ENCODE measurements around the gene RAD52. TPM values are rescaled to one million over a fixed set of nuclear protein-coding genes. Genes with fewer than 3 reads are reported as not detected.

Gene RAD52
- polyA plus RNA-seq, 2 of the 4 experiments (the other 2 are of a cell fraction): 12.9 to 29.6 TPM

- TF ChIP-seq ATOH8 (CRISPR knock-in tag; IDR thresholded peaks at IDR 0.05; ENCODE audit: low read depth): no peak
- TF ChIP-seq RCOR1 (IDR thresholded peaks at IDR 0.05; ENCODE audit: low read depth, low read length): no peak
- TF ChIP-seq TP53 (CRISPR knock-in tag; IDR thresholded peaks at IDR 0.05): peak; percentile 8; the same call in 1 of the 2 replicates
- peak; percentile 90; the same call in 1 of the 2 replicates for TF ChIP-seq E2F6 (IDR thresholded peaks at IDR 0.05; ENCODE audit: borderline replicate concordance, low read depth)
- no peak for TF ChIP-seq KDM5A (IDR thresholded peaks at IDR 0.05)
- no peak for TF ChIP-seq HOXB5 (CRISPR knock-in tag; IDR thresholded peaks at IDR 0.05)
- TF ChIP-seq POLR2AphosphoS2 (conservative IDR thresholded peaks at IDR 0.05; ENCODE audit: low read length): no peak
- no peak for TF ChIP-seq JUN (IDR thresholded peaks at IDR 0.05)
Measured at GRCh38 chr12:989751-990660, 40.5 kb upstream of the RAD52 start (continued).

DNA sequence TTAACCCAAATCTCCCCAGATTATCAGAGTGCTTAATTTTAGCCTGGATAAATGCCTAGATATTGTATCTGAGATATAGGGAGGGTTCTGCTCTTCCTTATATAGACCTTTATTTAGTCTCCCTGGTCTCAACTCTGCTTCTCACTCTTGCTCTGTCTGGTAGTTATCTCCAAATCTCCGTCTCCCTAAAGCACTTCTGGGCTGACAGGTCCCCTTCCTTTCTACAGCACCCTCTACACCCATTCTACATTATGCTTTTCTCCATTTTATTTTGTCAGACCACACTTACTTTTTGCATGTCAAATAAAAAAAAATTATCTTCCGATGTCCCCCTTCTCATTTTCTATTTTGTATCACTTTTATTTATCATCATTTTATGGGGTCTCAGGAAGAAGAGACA, 39.6 kb upstream of the RAD52 start:
- FAIRE-seq: no peak
- ChIA-PET CTCF (interaction anchor here (0.6 to 1.9 kb wide), 2 partner anchors 39 to 434 kb away, joined by 3 to 6 read pairs; partner anchors contain the start of gene RAD52), POLR2A (no interaction called here)
- H3K4me2 ChIP-seq: peak overlapping the region; percentile 97
- no peak for TF ChIP-seq CBX8 (IDR thresholded peaks at IDR 0.05)
- TF ChIP-seq ZC3H11A (IDR thresholded peaks at IDR 0.05): no peak
- no peak for TF ChIP-seq SREBF2 (IDR thresholded peaks at IDR 0.05)
- TF ChIP-seq GATA3 (IDR thresholded peaks at IDR 0.05; ENCODE audit: borderline replicate concordance): no peak
- TF ChIP-seq, protein P1, sequence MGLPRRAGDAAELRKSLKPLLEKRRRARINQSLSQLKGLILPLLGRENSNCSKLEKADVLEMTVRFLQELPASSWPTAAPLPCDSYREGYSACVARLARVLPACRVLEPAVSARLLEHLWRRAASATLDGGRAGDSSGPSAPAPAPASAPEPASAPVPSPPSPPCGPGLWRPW (IDR thresholded peaks at IDR 0.05): no peak
- TF ChIP-seq, protein P2, sequence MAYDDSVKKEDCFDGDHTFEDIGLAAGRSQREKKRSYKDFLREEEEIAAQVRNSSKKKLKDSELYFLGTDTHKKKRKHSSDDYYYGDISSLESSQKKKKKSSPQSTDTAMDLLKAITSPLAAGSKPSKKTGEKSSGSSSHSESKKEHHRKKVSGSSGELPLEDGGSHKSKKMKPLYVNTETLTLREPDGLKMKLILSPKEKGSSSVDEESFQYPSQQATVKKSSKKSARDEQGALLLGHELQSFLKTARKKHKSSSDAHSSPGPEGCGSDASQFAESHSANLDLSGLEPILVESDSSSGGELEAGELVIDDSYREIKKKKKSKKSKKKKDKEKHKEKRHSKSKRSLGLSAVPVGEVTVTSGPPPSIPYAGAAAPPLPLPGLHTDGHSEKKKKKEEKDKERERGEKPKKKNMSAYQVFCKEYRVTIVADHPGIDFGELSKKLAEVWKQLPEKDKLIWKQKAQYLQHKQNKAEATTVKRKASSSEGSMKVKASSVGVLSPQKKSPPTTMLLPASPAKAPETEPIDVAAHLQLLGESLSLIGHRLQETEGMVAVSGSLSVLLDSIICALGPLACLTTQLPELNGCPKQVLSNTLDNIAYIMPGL (CRISPR knock-in tag; IDR thresholded peaks at IDR 0.05; ENCODE audit: borderline replicate concordance): no peak
- TF ChIP-seq HOXB13 (CRISPR knock-in tag; IDR thresholded peaks at IDR 0.05; ENCODE audit: low read depth): no peak
- TF ChIP-seq CHD2 (IDR thresholded peaks at IDR 0.05; ENCODE audit: low read length, partially characterized antibody): no peak
- no peak for TF ChIP-seq RAD21 (conservative IDR thresholded peaks at IDR 0.05 in 1 of 2, IDR thresholded peaks at IDR 0.05 in 1 of 2)
- TF ChIP-seq EP300 (IDR thresholded peaks at IDR 0.05): no peak
- no peak for TF ChIP-seq FOSL2 (IDR thresholded peaks at IDR 0.05)
- TF ChIP-seq FOSL2 (CRISPR knock-in tag; IDR thresholded peaks at IDR 0.05): no peak
- no peak for TF ChIP-seq USF2 (IDR thresholded peaks at IDR 0.05)
- TF ChIP-seq NPAS2 (CRISPR knock-in tag; IDR thresholded peaks at IDR 0.05; ENCODE audit: borderline replicate concordance): no peak
- no peak for TF ChIP-seq CHD4 (IDR thresholded peaks at IDR 0.05; ENCODE audit: borderline replicate concordance)
- no peak for TF ChIP-seq POLR2A (IDR thresholded peaks at IDR 0.05; ENCODE audit: low read length)
- TF ChIP-seq MAZ (IDR thresholded peaks at IDR 0.05; ENCODE audit: borderline replicate concordance, low read depth, low read length): no peak
- no peak for TF ChIP-seq MYC (IDR thresholded peaks at IDR 0.05; ENCODE audit: borderline replicate concordance, low read length)
- no peak for TF ChIP-seq CEBPB (IDR thresholded peaks at IDR 0.05)
- TF ChIP-seq RCOR1 (IDR thresholded peaks at IDR 0.05; ENCODE audit: low read depth, low read length): no peak
- ATAC-seq: no peak
- H3K9me3 ChIP-seq: no peaks in the 10 kb centered on the region
- 91% methylated on average over 2 of the region's 2 CpGs for WGBS (ENCODE audit: missing lambda C conversion rate)
- H3K4me3 ChIP-seq: peak overlapping the region; percentile 93; the same call in 2 of the 3 replicates
- DNase-seq (ENCODE audit: low read depth in 1 of 2, low spot score in 1 of 2): no peak
- peak overlapping the region; percentile 96 to 98; a peak in 5 of 6 replicates for H3K27ac ChIP-seq
- H3K4me1 ChIP-seq: peaks cover 29% of the 10 kb centered on the region
